OCI-LY3 (cell line): Measurements from ENCODE around the gene NOP9.

Experiments used
- EZH2phosphoT487 ChIP-seq: fragments of 200-600 bp; shearing (Covaris generic); IDR thresholded peaks from 2 replicates; pipeline ENCODE4 v1.6.1; 2018; ENCODE audit warnings: antibody characterized with exemption, mixed run types, low read depth
- TF ChIP-seq, protein P1 (sequence below): fragments of 200-600, 300-600 bp; sonication (generic); IDR thresholded peaks from 2 replicates; pipeline ENCODE4 v1.5.1; 2014; ENCODE audit warnings: antibody characterized with exemption, low read length, low read depth

DNA sequence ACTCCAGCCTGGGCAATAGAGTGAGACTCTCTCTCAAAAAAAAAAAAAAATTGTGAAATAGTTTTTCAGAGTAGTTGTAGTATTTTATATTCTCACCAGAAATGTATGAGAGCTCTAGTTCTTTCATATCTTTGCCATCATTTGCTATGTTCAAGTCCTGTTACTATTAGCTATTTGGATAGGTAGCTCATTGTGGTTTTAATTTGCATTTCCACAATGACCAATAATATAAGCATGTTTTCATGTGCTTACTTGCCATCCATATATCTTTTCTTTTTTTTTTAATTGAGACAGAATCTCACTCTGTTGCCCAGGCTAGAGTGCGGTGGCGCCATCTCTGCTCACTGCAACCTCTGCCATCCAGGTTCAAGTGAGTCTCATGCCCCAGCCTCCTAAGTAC, 48.5 kb downstream of the NOP9 start:
- TF ChIP-seq, protein P1, sequence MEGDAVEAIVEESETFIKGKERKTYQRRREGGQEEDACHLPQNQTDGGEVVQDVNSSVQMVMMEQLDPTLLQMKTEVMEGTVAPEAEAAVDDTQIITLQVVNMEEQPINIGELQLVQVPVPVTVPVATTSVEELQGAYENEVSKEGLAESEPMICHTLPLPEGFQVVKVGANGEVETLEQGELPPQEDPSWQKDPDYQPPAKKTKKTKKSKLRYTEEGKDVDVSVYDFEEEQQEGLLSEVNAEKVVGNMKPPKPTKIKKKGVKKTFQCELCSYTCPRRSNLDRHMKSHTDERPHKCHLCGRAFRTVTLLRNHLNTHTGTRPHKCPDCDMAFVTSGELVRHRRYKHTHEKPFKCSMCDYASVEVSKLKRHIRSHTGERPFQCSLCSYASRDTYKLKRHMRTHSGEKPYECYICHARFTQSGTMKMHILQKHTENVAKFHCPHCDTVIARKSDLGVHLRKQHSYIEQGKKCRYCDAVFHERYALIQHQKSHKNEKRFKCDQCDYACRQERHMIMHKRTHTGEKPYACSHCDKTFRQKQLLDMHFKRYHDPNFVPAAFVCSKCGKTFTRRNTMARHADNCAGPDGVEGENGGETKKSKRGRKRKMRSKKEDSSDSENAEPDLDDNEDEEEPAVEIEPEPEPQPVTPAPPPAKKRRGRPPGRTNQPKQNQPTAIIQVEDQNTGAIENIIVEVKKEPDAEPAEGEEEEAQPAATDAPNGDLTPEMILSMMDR = no peak
- no peak for TF ChIP-seq EZH2phosphoT487
